GDM1 (cell line): ENCODE data around the gene MRPL4.
A peak's percentile ranks its signal among the peaks of the same experiment; 100 is the strongest.
"Not testable (repeated sequence)": the region's sequence is repeated elsewhere in the genome, so short reads cannot be mapped to it uniquely, and the experiment has no call there.

Experiments used
- DNase-seq: peaks from one replicate; lab custom pipeline; 2025; lab: John Stamatoyannopoulos, UW

MRPL4 gene

DNA sequence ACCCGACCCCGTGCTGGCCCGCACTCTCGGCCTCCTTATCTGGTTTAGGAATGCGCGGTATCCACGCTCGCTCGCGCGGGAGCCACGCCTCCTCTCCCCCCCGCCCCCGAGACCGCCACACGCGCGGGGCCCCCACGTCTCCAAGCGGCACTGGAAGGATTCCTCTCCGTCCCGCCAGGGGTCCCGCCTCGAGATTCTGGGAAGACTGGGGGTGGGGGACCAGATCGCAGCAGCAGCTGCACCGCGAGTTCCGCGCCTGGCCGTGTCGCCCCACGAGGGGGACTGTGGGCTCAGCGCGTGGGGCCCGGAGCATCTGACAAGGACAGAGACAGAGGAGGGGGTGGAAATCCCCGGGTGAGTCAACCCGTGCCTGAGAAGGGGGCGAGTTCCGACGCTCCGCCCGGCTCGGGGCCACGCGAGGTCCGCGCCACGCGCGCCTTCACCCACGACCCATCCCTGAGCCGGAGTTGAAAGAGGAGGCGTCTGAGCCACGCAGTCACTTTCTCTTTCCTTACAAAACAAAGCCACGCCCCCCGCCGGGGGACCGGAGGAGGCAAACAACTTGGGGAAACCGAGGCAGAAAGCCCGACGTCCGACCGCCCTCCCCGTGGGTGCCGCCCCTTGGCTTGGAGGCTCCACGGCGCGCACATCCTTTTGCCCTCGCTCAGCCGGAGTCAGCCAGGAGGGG lies 21.7 kb upstream of the MRPL4 start:
- DNase-seq = no peak

DNA sequence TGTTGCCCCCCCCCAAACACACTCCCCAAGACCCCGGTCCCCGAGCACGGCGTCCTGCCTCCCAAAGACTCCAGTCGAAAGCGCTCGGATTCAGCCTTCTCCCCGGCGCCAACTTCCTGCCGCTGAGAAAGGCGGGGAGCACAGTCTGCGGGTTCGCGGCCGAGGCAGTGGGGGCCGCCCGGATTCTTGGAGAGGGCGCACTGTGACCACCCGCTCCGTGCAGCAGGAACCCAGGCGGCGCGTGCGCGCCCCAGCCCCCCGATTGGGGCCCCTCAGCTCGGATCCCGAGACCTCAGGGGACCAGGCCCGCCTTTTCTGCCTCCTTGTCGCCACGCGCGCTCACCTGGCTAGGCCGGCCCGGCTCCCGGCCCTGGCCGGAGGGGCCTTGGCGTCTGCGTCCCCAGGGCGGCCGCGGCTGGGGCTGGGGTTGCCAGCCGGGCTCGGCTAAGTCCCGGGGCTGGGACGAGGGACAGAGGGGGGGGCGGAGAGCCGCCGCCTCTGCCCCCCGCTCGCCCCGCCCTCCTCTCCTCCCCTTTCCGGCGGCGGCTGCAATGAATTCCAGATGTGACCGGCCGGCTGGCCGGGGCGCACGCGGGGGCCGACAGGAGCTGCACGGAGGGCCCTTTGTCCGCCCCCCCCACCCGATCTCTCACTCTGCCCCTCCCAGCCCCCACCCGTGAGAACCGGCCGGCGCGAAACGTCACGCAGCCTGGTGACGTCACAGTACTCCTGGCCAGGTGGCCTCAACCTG lies 21.0 kb upstream of the MRPL4 start, which contains the start of gene S1PR2:
Gene S1PR2 (minus strand): TSS at position 471 of the 751 bp plus-strand sequence. CDS start 6,426 bp downstream, outside the sequence.
- DNase-seq = no peak

- DNase-seq = no peak
Observed at GRCh38 chr19:10231612-10232228, 20.3 kb upstream of the MRPL4 start.

- no peak for DNase-seq
Observed at GRCh38 chr19:10233946-10234345, 18.1 kb upstream of the MRPL4 start.

GRCh38 chr19:10235003-10235402 lies 17.0 kb upstream of the MRPL4 start:
- no peak for DNase-seq

GRCh38 chr19:10235409-10235808 lies 16.6 kb upstream of the MRPL4 start:
- not testable (repeated sequence) for DNase-seq

GRCh38 chr19:10237702-10238101 lies 14.3 kb upstream of the MRPL4 start:
- DNase-seq = no peak

DNA sequence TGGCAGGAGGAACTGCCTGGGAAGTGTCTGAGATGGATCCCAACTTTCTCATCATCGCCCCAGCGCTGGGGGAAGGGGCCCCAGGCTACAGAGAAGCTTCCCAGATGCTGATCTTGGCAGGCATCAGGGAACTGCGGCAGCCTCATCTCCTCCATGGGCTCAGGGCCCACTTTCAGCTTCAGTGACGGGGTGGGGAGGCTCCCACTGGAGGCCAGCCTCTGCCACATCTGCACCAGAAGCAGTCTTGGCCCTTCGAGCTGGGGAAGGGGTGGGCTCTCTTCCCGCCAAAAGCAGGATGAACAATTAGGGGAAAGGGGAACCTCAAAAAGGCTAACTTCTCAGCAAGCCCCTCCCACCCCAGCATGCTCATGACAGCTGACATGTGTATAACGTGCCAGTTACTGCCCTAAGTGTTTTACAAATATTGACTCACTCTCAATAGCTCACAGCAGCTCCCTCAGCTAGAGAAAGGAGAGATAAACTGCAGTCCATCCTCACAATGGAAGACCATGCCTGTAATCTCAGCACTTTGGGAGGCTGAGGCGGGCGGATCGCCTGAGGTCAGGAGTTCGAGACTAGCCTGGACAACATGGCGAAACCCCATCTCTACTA lies 13.7 kb upstream of the MRPL4 start:
- no peak for DNase-seq

GRCh38 chr19:10241826-10242449 lies 10.1 kb upstream of the MRPL4 start:
- DNase-seq = not testable (repeated sequence)

GRCh38 chr19:10243606-10244005 lies 8.4 kb upstream of the MRPL4 start:
- no peak for DNase-seq

- no peak for DNase-seq
Observed at GRCh38 chr19:10245189-10245939, 6.7 kb upstream of the MRPL4 start.

- DNase-seq = no peak
Observed at GRCh38 chr19:10246511-10246910, 5.5 kb upstream of the MRPL4 start.

DNA sequence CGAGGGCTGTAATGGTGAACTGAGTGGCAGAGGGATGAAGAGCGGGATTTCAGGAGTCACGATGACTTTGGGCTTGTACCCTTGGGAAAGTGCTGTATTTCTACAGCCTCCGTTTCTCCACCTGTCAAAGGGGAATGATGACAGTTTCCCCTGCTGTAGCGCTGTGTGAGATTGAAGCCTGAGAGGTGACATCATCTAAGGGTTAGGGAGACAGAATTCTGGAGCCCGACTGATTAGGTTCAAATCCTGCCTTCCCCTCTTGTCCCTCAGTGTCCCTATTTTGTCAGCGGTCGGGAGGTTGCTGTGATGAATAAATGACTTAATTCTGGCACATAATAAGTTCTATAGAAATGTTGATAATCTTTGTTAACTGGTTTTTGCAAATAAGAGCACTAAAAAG lies 693 bp downstream of the MRPL4 start:
- DNase-seq = no peak

DNA sequence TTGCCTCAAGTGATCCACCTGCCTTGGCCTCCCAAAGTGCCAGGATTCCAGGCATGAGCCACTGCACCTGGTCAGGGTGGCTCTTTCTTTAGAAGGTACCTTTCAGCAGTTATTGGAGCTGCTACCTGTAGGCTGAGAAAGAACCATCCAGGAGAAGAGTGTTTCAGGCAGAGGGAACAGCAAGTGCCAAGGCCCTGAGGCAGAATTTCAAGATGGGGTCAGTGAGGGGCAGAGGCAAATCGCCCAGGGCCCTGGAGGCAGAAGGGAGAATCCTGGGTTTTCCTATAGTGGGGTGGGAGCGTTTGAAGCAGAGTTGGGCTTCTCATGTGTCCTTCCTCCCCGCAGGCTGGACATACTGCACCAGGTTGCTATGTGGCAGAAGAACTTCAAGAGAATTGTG lies 2.2 kb downstream of the MRPL4 start:
- no peak for DNase-seq

GRCh38 chr19:10255358-10255757 lies 3.3 kb downstream of the MRPL4 start:
- DNase-seq = no peak

GRCh38 chr19:10256551-10256950 lies 4.5 kb downstream of the MRPL4 start:
- no peak for DNase-seq

GRCh38 chr19:10256970-10257615 lies 5.1 kb downstream of the MRPL4 start:
- no peak for DNase-seq

DNA sequence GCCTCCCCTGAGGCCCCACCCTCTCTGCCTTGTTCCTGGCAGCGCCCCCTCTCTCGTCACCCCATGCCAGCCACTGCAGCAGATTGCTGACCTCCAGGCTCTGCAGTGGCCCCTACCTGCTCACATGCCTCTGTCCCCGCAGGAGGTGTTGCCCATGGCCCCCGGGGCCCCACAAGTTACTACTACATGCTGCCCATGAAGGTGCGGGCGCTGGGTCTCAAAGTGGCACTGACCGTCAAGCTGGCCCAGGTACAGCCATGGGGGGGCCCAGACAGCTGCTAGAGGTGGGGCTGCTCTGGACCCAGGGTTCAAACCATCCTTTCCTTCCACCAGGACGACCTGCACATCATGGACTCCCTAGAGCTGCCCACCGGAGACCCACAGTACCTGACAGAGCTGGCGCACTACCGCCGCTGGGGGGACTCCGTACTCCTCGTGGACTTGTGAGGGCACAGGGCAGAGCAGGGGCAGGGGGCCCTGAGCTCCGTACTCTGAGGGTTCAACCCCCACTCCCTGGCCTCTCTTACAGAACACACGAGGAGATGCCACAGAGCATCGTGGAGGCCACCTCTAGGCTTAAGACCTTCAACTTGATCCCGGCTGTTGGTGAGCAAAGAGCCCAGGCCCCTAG lies 6.2 kb downstream of the MRPL4 start:
- no peak for DNase-seq

GRCh38 chr19:10259162-10259905 lies 7.3 kb downstream of the MRPL4 start:
- peak; percentile 78 for DNase-seq

DNA sequence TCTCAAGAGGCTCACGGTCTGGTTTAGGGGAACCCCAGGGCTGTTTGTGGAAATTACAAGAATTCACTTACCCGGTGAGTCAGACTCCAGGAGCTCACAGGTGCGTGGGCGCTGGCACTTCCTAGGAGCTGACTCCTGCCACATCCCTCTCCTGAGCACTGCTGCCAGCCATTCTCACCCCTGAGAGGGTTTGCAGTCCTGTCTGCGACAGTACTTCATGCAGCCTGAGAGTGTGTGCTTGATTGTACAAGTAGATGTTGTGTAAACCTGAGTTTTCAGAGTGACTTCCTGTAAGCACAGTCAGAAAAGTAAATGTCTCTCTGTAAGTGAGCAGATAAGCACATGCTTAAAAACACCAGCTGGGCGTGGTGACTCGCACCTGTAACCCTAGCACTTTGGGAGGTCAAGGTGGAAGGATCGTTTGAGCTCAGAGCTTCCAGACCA lies 8.1 kb downstream of the MRPL4 start:
- no peak for DNase-seq
